ENCODE data around the gene PLA2G12B. TPM values are rescaled to one million over a fixed set of nuclear protein-coding genes. Genes with fewer than 3 reads are reported as not detected.
"Not testable (repeated sequence)": the region's sequence is repeated elsewhere in the genome, so short reads cannot be mapped to it uniquely, and the experiment has no call there.

PLA2G12B gene
- not detected for total RNA-seq

DNA sequence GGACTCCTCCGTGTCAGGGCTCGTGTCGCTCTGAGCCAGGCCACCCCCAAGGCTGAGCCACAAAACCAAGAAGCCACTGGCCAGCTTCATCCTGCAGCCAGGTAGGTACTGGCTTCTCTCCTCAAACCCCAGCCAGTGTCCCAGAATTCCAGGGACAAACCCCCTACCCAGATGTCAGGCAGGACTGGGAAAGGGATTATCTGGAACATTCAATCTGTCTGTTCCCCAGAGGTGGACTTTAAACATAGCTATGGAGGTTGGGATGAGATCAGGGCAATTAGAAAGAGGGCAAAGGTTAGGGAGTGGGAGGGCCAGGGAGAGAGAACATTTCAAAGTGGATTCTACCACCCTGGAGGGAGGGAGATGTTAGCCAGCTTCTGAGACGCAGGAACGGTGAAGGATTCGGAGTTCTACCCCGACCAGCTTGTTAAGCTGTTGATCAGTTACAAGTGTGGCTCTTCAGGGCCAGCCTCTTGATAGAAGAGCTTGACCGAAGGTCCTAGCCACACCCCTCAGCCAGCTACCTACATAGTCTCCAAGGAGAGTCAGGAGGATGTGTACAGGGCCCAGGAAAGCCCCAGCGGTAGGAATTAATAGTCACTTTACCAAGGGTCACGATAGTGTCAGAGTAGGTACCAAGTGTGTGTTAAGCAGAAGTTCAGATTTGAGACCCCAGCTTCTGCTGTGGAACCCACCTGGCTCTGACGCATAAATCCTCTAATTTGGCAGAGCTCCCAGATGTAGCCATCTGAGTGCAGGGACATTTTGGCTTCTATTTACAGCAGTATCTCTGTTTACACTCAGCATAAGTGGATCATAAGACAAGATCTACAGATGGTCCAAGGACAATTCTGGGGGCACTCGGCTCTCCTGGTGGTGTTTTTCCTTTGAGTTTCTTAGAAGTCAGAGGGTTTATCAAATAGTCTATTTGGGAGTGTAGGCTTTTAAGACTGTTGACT lies at the start of gene PLA2G12B:
Gene PLA2G12B (minus strand): TSS at position 211 of the 959 bp plus-strand sequence. CDS start 121 bp downstream, at position 90.
- H3K4me1 Mint-ChIP-seq (ENCODE audit: low read depth), result no peaks in the 10 kb centered on the region
- H3K27me3 Mint-ChIP-seq (ENCODE audit: low read depth), result peaks cover 5% of the 10 kb centered on the region
- no peak within 1 kb of the TSS for H3K4me3 Mint-ChIP-seq
- H3K9me3 Mint-ChIP-seq, result no peaks in the 10 kb centered on the region
- H3K36me3 Mint-ChIP-seq (ENCODE audit: insufficient read depth), result no peaks in the 10 kb centered on the region
- no peak for DNase-seq
- ATAC-seq, result no peak

- H3K9me3 Mint-ChIP-seq, result peaks cover 4% of the 10 kb centered on the region
- no peaks in the 10 kb centered on the region for H3K27me3 Mint-ChIP-seq (ENCODE audit: low read depth)
- no peaks in the 10 kb centered on the region for H3K4me1 Mint-ChIP-seq (ENCODE audit: low read depth)
- DNase-seq (no peak), ATAC-seq (no peak)
- no peak overlapping the region for H3K4me3 Mint-ChIP-seq
- H3K36me3 Mint-ChIP-seq (ENCODE audit: insufficient read depth), result peaks cover 38% of the 10 kb centered on the region
These were observed 49.2 kb upstream of the PLA2G12B start for GRCh38 chr10:73003822-73004221.

DNA sequence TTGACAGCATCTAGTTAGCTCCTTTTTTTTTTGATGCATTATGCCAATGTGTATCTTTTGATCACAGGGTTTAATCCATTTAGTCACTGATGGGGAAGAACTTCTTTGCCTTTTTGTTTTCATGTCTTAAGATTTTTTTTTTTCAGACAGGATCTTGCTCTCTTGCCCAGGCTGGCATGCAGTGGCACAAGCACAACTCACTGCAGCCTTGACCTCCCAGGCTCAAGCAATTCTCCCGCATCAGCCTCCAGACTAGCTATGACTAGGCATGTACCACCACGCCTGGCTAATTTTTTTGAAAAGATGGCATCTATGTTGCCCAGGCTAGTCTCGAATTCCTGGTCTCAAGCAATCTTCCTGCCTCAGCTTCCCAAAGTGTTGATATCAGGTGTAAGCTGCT lies 46.4 kb upstream of the PLA2G12B start:
- Mint-ChIP-seq H3K27me3 (ENCODE audit: low read depth) (no peaks in the 10 kb centered on the region), H3K9me3 (peaks cover 10% of the 10 kb centered on the region), H3K4me3 (no peak overlapping the region), H3K4me1 (ENCODE audit: low read depth) (no peaks in the 10 kb centered on the region), H3K36me3 (ENCODE audit: insufficient read depth) (peaks cover 21% of the 10 kb centered on the region)
- DNase-seq, result no peak
- no peak for ATAC-seq

GRCh38 chr10:72997099-72997498 lies 42.5 kb upstream of the PLA2G12B start:
- peaks cover 15% of the 10 kb centered on the region for H3K9me3 Mint-ChIP-seq
- no peaks in the 10 kb centered on the region for H3K4me1 Mint-ChIP-seq (ENCODE audit: low read depth)
- H3K36me3 Mint-ChIP-seq (ENCODE audit: insufficient read depth), result peaks cover 35% of the 10 kb centered on the region
- H3K27me3 Mint-ChIP-seq (ENCODE audit: low read depth), result no peaks in the 10 kb centered on the region
- ATAC-seq (no peak), DNase-seq (no peak)
- no peak overlapping the region for H3K4me3 Mint-ChIP-seq

- H3K27me3 Mint-ChIP-seq (ENCODE audit: low read depth); H3K4me1 Mint-ChIP-seq (ENCODE audit: low read depth); H3K4me3 Mint-ChIP-seq; DNase-seq; ATAC-seq: not testable (repeated sequence)
- peaks cover 35% of the 10 kb centered on the region for H3K36me3 Mint-ChIP-seq (ENCODE audit: insufficient read depth)
- H3K9me3 Mint-ChIP-seq, result peaks cover 16% of the 10 kb centered on the region
These were observed 40.9 kb upstream of the PLA2G12B start for GRCh38 chr10:72995459-72995858.

GRCh38 chr10:72989771-72990170 lies 35.2 kb upstream of the PLA2G12B start:
- not testable (repeated sequence) for H3K4me3 Mint-ChIP-seq; H3K4me1 Mint-ChIP-seq (ENCODE audit: low read depth); H3K27me3 Mint-ChIP-seq (ENCODE audit: low read depth); ATAC-seq; H3K9me3 Mint-ChIP-seq; DNase-seq
- H3K36me3 Mint-ChIP-seq (ENCODE audit: insufficient read depth), result peaks cover 23% of the 10 kb centered on the region

DNA sequence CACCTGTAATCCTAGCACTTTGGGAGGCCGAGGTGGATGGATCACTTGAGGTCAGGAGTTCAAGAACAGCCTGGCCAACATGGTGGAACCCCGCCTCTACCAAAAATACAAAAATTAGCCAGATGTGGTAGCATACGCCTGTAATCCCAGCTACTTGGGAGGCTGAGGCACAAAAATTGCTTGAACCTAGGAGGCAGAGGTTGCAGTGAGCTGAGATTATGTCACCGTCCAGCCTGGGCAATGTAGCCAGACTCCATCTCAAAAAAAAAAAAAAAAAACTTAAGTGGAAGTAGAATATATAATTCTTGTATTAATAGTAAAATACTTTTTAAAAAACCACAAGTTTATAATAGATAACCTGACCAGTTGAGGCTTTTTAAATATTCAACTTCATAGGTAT lies 30.0 kb upstream of the PLA2G12B start:
- H3K9me3 Mint-ChIP-seq, result peaks cover 15% of the 10 kb centered on the region
- not testable (repeated sequence) for H3K27me3 Mint-ChIP-seq (ENCODE audit: low read depth); ATAC-seq; H3K36me3 Mint-ChIP-seq (ENCODE audit: insufficient read depth); DNase-seq; H3K4me3 Mint-ChIP-seq; H3K4me1 Mint-ChIP-seq (ENCODE audit: low read depth)

DNA sequence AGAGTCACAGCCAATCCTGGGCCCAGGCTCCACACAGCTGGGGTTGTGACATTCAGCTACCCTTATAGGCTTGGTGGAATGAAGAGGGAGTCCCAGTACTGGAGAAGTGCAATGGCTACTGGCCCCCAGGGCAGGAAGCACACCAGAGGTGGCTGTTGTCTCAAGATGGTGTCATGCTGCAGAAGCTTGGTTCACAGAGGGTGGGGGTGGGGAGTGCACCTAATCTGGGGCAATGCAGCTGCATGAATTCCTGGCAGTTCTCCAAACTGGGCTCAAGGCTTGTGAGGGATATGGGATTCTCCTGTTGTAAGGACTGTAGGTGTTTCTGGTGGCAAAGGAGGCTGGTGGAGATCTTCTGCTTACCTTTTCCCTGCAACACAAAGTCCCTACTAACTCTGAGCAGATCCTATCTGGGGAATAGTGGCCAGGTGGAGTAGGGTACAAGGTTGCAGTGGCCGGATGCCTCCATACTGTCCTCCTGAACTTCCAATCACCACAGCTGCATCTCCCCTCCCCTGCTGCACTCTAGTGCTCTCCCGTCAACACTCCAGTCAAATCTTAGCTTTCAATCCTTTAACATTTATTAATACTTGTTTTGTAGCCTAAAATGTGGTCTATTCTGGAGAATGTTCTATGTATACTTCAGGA lies 27.4 kb upstream of the PLA2G12B start:
- peaks cover 3% of the 10 kb centered on the region for H3K27me3 Mint-ChIP-seq (ENCODE audit: low read depth)
- H3K36me3 Mint-ChIP-seq (ENCODE audit: insufficient read depth), result peaks cover 4% of the 10 kb centered on the region
- ATAC-seq (no peak), DNase-seq (no peak)
- no peak overlapping the region for H3K4me3 Mint-ChIP-seq
- H3K4me1 Mint-ChIP-seq (ENCODE audit: low read depth), result no peaks in the 10 kb centered on the region
- H3K9me3 Mint-ChIP-seq, result peaks cover 39% of the 10 kb centered on the region

DNA sequence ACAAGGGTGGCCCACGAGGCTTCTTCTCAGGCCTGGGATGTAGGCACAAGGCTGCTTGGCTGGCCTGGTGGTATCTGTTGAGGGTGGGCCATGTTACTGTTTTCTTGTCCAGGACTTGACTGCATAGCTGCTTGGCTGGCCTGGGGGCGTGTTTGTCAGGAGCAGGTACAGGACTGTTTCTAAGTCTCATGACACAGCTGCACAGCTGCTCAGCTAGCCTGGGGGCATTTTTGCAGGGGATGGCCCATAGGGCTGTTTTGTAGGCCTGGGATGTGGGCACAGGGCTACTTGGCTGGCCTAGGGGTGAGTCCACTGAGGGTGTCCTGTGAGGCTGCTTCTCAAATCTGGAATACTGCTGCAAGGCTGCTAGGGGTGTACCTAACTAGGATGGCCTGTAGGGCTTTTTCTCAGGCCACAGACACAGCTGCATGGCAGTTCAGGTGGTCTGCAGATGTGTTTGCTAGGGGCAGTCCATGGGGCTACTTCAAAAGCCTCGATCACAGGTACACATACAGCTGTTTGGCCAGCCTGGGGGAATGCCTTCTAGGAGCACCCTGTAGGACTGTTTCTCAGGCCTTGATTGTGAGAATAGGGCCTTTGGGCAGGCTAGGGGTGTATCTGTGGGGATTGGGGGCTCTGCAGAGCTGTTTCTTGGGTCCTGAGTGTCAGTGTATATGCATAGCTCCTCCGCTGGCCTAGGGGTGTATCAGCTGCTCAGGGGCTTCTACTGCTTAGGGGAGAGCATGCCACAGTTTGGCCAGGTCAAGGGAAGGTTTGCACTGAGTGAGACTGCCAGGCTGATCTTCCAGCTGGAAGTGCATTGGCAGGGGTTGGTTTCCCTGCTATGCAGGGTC lies 26.6 kb upstream of the PLA2G12B start:
- ATAC-seq, result no peak

GRCh38 chr10:72980348-72980747 lies 25.7 kb upstream of the PLA2G12B start:
- no peak overlapping the region for H3K4me3 Mint-ChIP-seq
- ATAC-seq (no peak), DNase-seq (no peak)
- H3K9me3 Mint-ChIP-seq, result peaks cover 50% of the 10 kb centered on the region
- H3K27me3 Mint-ChIP-seq (ENCODE audit: low read depth), result peaks cover 7% of the 10 kb centered on the region
- peaks cover 4% of the 10 kb centered on the region for H3K36me3 Mint-ChIP-seq (ENCODE audit: insufficient read depth)
- no peaks in the 10 kb centered on the region for H3K4me1 Mint-ChIP-seq (ENCODE audit: low read depth)

More for the DNA sequence above, 26.6 kb upstream of the PLA2G12B start:
- Mint-ChIP-seq H3K9me3 (peaks cover 43% of the 10 kb centered on the region), H3K27me3 (ENCODE audit: low read depth) (peaks cover 3% of the 10 kb centered on the region), H3K4me1 (ENCODE audit: low read depth) (no peaks in the 10 kb centered on the region), H3K36me3 (ENCODE audit: insufficient read depth) (peaks cover 4% of the 10 kb centered on the region), H3K4me3 (no peak overlapping the region)
- no peak for DNase-seq

DNA sequence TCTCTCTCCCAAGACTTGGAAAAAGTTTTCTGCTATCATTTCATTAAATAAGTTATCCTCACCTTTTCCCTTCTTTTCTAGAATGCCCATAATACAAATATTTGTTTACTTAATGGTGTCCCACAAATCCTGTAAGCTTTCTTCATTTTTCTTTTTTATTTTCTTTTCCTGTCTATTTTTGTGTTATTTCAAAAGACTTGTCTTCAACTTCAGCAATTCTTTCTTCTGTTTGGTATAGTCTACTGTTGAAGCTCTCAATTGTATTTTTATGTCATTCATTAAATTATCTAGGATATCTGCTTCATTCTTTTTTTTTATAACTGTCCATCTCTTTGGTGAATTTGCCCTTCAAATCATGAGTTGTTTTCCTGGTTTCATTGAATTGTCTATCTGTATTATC lies 25.1 kb upstream of the PLA2G12B start:
- DNase-seq, result no peak
- Mint-ChIP-seq H3K36me3 (ENCODE audit: insufficient read depth) (peaks cover 4% of the 10 kb centered on the region), H3K4me3 (no peak overlapping the region), H3K27me3 (ENCODE audit: low read depth) (peaks cover 8% of the 10 kb centered on the region), H3K9me3 (peaks cover 56% of the 10 kb centered on the region), H3K4me1 (ENCODE audit: low read depth) (no peaks in the 10 kb centered on the region)
- ATAC-seq, result no peak

DNA sequence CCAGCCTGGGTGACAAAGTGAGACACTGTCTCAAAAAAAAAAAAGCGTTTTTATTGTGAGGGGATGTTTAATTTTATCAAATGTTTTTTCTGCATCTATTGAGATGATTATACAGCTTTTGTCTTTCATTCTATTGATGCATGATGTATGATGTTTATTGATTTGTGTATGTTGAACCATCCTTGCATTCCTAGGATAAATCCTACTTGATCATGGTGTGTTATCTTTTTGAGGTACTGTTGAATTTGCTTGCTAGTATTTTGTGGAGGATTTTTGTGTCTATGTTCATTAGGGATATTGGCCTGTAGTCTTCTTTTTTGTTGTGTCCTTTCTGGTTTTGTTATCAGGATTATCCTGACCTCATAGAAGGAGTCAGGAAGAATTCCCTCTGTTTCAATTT lies 22.3 kb upstream of the PLA2G12B start:
- Mint-ChIP-seq H3K4me3 (no peak overlapping the region), H3K36me3 (ENCODE audit: insufficient read depth) (peaks cover 4% of the 10 kb centered on the region), H3K27me3 (ENCODE audit: low read depth) (peaks cover 11% of the 10 kb centered on the region), H3K9me3 (peaks cover 53% of the 10 kb centered on the region), H3K4me1 (ENCODE audit: low read depth) (no peaks in the 10 kb centered on the region)
- ATAC-seq (no peak), DNase-seq (no peak)

DNA sequence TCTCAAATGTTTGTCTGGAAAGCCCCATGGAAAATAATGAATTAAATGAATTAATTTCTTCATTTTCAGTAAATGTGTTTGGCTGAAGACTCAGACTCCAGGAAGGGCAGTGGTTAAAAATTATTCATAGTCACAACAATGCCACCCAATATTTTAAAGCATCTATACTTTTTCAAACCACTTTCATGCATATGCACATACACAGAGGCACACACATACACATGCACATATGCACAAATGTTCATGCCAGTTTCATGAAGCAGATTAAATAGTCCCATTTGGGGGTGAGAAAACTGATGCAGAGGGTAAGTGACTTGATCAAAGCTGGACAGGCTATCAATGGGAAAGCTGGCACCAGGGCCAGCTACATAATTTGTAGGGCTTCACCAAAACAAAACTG lies 1.4 kb upstream of the PLA2G12B start:
- no peak overlapping the region for H3K4me3 Mint-ChIP-seq
- peaks cover 3% of the 10 kb centered on the region for H3K27me3 Mint-ChIP-seq (ENCODE audit: low read depth)
- no peak for DNase-seq
- no peaks in the 10 kb centered on the region for H3K36me3 Mint-ChIP-seq (ENCODE audit: insufficient read depth)
- no peaks in the 10 kb centered on the region for H3K9me3 Mint-ChIP-seq
- ATAC-seq, result no peak
- H3K4me1 Mint-ChIP-seq (ENCODE audit: low read depth), result no peaks in the 10 kb centered on the region

- Mint-ChIP-seq H3K4me1 (ENCODE audit: low read depth) (no peaks in the 10 kb centered on the region), H3K27me3 (ENCODE audit: low read depth) (peaks cover 6% of the 10 kb centered on the region), H3K4me3 (no peak overlapping the region), H3K36me3 (ENCODE audit: insufficient read depth) (no peaks in the 10 kb centered on the region), H3K9me3 (no peaks in the 10 kb centered on the region)
- no peak for DNase-seq
- no peak for ATAC-seq
These were observed 393 bp downstream of the PLA2G12B start for GRCh38 chr10:72954230-72954595.

Measured in activated T-cell treated with anti-CD3 and anti-CD28 coated beads, Interleukin-2, amount 50 U/mL, for 4 hours (primary cell).